HL-60/S4 (cell line): Measurements from ENCODE around the gene TRIOBP.

Source experiments
- in situ Hi-C: fragments of 300-500 bp; cut with MboI; formaldehyde crosslinking; loops from 2 replicates; pipeline ENCODE4 v1.14.3; 2022; ENCODE audit warnings: low sequenced_read_pairs

TRIOBP gene

DNA sequence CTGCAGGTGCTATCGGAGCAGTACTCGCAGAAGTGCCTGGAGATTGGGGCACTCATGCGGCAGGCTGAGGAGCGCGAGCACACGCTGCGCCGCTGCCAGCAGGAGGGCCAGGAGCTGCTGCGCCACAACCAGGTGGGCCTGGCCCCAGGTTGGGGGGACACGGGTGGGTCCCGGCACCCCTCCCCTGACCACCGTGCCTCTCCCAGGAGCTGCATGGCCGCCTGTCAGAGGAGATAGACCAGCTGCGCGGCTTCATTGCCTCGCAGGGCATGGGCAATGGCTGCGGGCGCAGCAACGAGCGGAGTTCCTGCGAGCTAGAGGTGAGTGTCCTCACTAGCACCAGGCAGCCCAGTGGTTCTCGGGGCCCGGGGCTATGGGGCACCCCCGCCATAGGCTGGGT, 72.2 kb downstream of the TRIOBP start:
- in situ Hi-C loops: no loop called here

GRCh38 chr22:37771081-37771480, 74.2 kb downstream of the TRIOBP start:
- in situ Hi-C loops: no loop called here

DNA sequence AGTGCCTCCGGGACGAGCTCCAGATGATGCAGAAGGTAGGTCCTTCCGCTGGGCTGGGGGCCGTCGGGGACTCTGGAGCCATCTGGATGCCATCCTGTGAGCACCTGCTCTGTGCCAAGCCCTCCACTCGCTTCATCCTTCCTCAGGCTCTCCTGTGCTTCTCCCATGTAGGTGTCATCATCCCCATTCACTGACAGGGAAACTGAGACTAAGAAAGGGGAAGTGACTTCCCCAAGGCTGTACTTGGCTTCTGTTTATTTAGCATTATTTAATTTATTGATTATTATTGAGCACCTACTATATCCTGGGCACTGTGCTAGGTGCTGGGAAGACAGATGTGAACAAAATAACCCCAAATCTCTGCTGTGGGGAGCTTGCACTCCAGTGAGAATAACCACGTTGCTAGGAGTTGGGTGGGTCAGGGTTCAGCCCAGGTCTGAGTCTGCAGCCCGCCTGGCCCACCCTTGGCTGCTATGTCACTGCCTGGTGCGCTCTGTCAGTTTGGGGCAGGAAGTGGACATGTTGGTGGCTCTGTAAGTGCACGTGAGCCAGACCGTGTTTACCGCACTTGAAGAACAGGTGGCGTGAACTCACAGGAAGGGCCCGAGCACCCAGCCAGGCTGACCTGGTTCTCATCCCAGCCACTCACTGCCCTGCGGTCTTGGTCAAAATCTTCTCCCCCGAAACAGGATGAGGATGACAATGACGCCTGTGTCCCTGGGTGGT, 75.0 kb downstream of the TRIOBP start:
- in situ Hi-C loops: no loop called here

- in situ Hi-C loops: no loop called here
Observed at GRCh38 chr22:37774728-37775127, 77.9 kb downstream of the TRIOBP start.

DNA sequence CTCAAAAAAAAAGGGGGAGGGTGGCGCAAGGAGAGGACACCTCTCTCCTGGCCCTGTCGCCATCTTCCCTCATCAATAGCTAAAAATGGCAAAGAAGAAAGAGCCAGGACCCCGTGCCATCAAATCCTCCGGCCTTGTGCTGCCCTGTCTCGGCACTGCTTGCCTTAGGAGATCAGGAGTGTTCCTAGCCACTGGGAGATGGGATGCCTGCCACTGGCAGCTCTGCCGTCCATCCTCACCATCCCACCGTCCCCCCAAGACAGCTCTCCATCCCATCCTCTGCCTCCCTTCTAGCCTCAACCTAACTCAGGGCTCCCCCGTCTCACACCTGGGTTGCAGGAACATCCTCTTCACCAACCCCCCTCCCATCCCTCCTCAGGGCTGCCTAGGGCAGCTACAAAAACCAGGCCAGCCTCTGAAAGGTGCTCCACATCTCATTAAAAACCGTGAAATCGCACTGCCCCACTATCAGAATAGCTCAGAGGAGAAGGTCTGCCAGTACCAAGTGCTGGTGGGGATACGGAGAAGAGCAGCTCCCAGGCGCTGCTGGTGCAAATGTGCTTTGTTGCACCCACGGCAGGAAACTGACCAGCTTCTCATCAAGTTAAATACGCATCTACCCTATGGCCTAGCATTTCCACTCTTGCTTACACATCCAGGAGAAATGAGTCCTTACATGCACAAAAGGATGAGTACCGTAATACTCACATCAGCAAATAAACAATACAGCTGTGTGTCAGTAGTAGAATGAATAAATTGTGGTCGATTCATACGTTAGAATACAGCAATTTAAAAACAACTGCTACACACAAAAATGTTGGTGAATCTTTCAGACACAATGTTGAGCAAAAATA, 79.2 kb downstream of the TRIOBP start:
- in situ Hi-C loops: no loop called here

DNA sequence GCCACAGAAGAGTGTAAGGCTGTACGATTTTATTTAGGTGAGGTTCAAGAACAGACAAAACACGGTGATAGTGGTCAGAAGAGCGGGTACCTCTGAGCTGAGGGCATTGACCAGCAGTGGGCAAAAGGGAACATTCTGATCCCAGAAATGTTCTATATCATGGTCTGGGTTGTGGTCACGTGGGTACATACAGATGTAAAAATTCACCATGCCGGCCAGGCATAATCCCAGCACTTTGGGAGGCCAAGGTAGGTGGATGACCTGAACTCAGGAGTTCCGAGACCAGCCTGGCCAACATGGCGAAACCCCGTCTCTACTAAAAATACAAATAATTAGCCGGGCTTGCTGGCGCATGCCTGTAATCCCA, 79.8 kb downstream of the TRIOBP start:
- in situ Hi-C loops: no loop called here

- in situ Hi-C loops: no loop called here
Observed at GRCh38 chr22:37777122-37777687, 80.4 kb downstream of the TRIOBP start.

DNA sequence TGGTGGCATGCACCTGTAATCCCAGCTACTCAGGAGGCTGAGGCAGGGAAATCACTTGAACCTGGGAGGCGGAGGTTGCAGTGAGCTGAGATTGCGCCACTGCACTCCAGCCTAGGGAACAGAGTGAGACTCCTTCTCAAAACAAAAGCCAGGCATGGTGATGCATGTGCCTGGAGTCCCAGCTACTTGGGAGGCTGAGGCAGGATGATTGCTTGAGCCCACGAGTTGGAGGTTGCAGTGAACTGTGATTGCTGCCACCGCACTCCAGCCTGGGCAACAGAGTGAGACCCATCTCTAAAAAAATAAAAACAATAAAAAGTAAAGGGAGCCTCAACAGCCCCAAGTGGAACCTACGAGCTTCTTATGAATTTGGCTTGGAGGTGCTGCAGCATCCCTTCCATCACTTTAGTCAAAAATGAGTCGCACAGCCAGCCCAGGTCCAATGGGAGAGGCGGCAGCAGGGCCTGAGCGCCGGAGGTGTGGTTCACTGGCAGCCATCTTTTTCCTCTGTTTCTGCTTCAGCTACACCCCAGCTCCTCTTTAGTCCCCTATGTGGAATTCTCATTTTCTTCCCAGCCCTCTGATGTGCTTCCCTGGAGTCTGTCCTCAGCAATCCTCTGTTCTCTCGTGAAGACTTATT, 81.6 kb downstream of the TRIOBP start:
- in situ Hi-C loops: no loop called here

DNA sequence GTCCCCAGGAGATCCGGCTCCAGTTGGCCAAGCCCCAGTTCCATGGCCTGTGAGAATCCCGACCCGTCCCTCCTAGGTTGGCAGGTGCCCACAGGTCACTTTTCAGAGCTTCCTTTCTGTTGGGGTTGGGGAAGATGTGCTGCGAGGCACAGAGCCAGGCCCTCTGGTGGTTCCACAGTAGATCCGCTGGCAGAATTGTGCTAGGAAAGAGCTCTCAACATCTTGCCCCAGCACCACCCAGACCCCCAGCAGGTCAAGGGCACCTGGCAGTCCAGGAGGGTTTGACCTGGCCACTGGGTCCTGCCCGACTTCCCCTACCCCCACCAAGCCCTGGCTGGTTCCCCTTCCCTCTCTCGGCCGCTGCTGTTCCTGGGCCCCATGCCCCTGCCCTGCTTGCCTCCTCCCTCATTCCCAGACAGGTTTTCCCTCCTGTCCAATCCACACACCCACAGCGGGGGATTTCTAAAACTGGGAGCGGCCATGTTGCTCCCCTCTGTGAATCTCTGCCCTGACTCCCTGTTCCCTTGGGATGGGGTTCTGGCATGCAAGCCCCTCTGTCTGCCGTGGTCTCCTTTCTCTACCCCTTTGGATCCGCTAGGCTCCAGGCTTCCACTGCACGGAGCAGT, 84.7 kb downstream of the TRIOBP start:
- in situ Hi-C loops: no loop called here

- in situ Hi-C loops: no loop called here
Observed at GRCh38 chr22:37782340-37783168, 85.7 kb downstream of the TRIOBP start.

DNA sequence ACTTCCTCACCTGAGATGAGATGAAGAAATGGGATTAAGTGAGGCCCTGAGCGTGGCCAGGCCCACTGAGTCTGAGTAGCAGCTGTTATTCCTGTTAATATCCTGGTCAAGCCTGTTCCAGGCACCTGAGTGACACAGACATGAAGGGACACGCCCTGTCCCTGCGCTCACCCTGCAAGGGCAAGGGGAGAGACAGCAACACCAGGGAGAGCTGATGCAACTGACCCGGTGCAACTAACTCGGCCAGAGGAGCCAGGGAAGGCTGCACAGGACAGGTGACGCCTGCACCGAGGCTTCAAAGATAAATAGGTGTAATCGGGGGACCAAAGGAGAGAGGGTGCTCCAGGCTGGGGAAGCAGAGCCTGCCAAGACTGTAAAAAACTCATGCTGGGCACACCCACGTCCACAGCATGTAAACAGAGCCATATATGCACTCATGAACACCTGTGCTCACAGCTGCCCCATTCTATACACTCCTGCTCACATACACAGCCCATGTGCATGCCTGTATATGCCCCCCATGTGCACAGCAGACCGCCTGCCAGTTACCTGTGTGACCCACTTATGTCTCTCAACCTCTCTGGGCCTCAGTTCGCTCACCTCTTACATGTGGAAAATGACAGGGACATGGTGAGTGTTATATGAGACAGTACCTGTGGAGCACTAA, 88.1 kb downstream of the TRIOBP start:
- in situ Hi-C loops: no loop called here

GRCh38 chr22:37790234-37790633, 93.4 kb downstream of the TRIOBP start:
- in situ Hi-C loops: loop anchor here (10.0 kb wide), 1 partner anchor 165 kb away; no protein-coding TSS in a partner anchor

DNA sequence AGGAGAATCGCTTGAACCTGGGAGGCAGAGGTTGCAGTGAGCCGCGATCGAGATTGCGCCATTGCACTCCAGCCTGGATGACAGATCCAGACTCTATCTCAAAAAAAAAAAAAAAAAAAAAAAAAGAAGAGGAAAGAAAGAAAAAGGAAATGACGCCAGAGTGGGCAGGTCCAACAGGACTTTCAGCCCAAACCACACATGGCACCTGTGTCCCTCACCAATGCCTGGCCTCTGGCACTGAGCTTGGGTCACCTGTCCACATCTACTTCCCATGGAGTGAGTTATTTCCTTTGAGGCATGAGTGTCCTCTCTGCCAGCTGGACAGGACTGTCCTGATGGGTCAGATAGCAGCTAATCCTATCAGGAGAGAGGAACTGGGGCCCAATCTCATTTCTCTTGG, 95.6 kb downstream of the TRIOBP start:
- in situ Hi-C loops: loop anchor here (10.0 kb wide), 1 partner anchor 168 kb away; no protein-coding TSS in a partner anchor

- in situ Hi-C loops: loop anchor here (10.0 kb wide), 1 partner anchor 170 kb away; no protein-coding TSS in a partner anchor
Observed at GRCh38 chr22:37794376-37794775, 97.5 kb downstream of the TRIOBP start.

- in situ Hi-C loops: loop anchor here (10.0 kb wide), 1 partner anchor 171 kb away; no protein-coding TSS in a partner anchor
Observed at GRCh38 chr22:37796079-37796478, 99.2 kb downstream of the TRIOBP start.

GRCh38 chr22:37797259-37797658, 100.4 kb downstream of the TRIOBP start:
- in situ Hi-C loops: loop anchor here (10.0 kb wide), 1 partner anchor 172 kb away; no protein-coding TSS in a partner anchor

- in situ Hi-C loops: loop anchor here (10.0 kb wide), 1 partner anchor 173 kb away; no protein-coding TSS in a partner anchor
Observed at GRCh38 chr22:37797874-37798500, 101.1 kb downstream of the TRIOBP start.

GRCh38 chr22:37799979-37800378, 103.1 kb downstream of the TRIOBP start:
- in situ Hi-C loops: loop anchor here (10.0 kb wide), 1 partner anchor 175 kb away; no protein-coding TSS in a partner anchor

- in situ Hi-C loops: no loop called here
Observed at GRCh38 chr22:37801946-37802309, 105.1 kb downstream of the TRIOBP start.
